NT2/D1 (cell line): ENCODE data around the gene DDX6.

Source experiments
- DNase-seq: peaks from one replicate; pipeline ENCODE4 v3.0.0-alpha.2; 2011; ENCODE audit warnings: low read depth, low spot score
- H3K27me3 ChIP-seq: 2 replicates; pipeline ENCODE4 v1.6.0; 2011; ENCODE audit warnings: mild to moderate bottlenecking; ENCODE audit not compliant: insufficient read length, insufficient read depth
- H3K36me3 ChIP-seq: 2 replicates; pipeline ENCODE4 v1.6.1; 2011; ENCODE audit warnings: mild to moderate bottlenecking, low read length, mixed read lengths; ENCODE audit not compliant: insufficient read depth, insufficient read length
- H3K4me1 ChIP-seq: 2 replicates; pipeline ENCODE4 v1.5.1; 2011; ENCODE audit not compliant: insufficient read depth, insufficient read length
- H3K4me3 ChIP-seq: 2 replicates; pipeline ENCODE4 v1.5.1; 2011; ENCODE audit warnings: low read depth; ENCODE audit not compliant: insufficient read length
- H3K9ac ChIP-seq: 2 replicates; pipeline ENCODE4 v1.6.0; 2011; ENCODE audit warnings: low read depth; ENCODE audit not compliant: insufficient read length
- H3K9me3 ChIP-seq: 2 replicates; pipeline ENCODE4 v1.5.1; 2011; ENCODE audit warnings: mild to moderate bottlenecking, low read length; ENCODE audit not compliant: insufficient read depth
- SUZ12 ChIP-seq: IDR thresholded peaks from 2 replicates; pipeline ENCODE4 v1.6.1; 2011; ENCODE audit not compliant: insufficient read length, insufficient read depth; ENCODE audit errors: extremely low read depth
- YY1 ChIP-seq: IDR thresholded peaks from 2 replicates; pipeline ENCODE4 v1.6.1; 2011; ENCODE audit not compliant: insufficient read length, insufficient read depth
- ZNF274 ChIP-seq: IDR thresholded peaks from 2 replicates; pipeline ENCODE4 v1.6.1; 2011; ENCODE audit warnings: mild to moderate bottlenecking, low read depth, low read length

The DDX6 gene

GRCh38 chr11:118703563-118704106, 87.3 kb downstream of the DDX6 start:
- no peaks in the 10 kb centered on the region for H3K27me3 ChIP-seq
- DNase-seq = no peak
- H3K9me3 ChIP-seq = peaks cover 14% of the 10 kb centered on the region
- peaks cover 3% of the 10 kb centered on the region for H3K36me3 ChIP-seq
- H3K9ac ChIP-seq = no peak overlapping the region
- no peak overlapping the region for H3K4me3 ChIP-seq
- peaks cover 3% of the 10 kb centered on the region for H3K4me1 ChIP-seq
- no peak for TF ChIP-seq YY1
- no peak for TF ChIP-seq ZNF274
- TF ChIP-seq SUZ12 = no peak

GRCh38 chr11:118699506-118700220, 91.3 kb downstream of the DDX6 start:
- Histone ChIP-seq H3K4me3 (no peak overlapping the region), H3K27me3 (no peaks in the 10 kb centered on the region), H3K9me3 (peaks cover 14% of the 10 kb centered on the region), H3K9ac (no peak overlapping the region), H3K4me1 (no peaks in the 10 kb centered on the region), H3K36me3 (no peaks in the 10 kb centered on the region)
- no peak for TF ChIP-seq SUZ12
- no peak for TF ChIP-seq ZNF274
- no peak for TF ChIP-seq YY1
- DNase-seq = no peak
